Mesendoderm (in vitro differentiated cells): Measurements from ENCODE around the gene GOLPH3L.

Experiments
- DNase-seq: peaks from one replicate; pipeline ENCODE4 v3.0.0; 2013
- H2AK5ac ChIP-seq: 2 replicates; pipeline ENCODE4 v1.6.1; 2013; ENCODE audit warnings: low read length, inconsistent platforms
- H2BK120ac ChIP-seq: 2 replicates; pipeline ENCODE4 v1.6.1; 2013; ENCODE audit warnings: low read depth, mild to moderate bottlenecking, low read length, moderate library complexity, mixed read lengths
- H2BK15ac ChIP-seq: replicated peaks from 2 replicates; pipeline ENCODE4 v1.6.1; 2013; ENCODE audit warnings: low read depth, mild to moderate bottlenecking, moderate library complexity
- H2BK5ac ChIP-seq: 2 replicates; pipeline ENCODE4 v1.6.1; 2013; ENCODE audit warnings: low read length, inconsistent platforms
- H3K18ac ChIP-seq: 2 replicates; pipeline ENCODE4 v1.6.1; 2013; ENCODE audit warnings: mild to moderate bottlenecking, low read length, mixed read lengths
- H3K23ac ChIP-seq: one replicate; pipeline ENCODE4 v1.6.1; 2013; ENCODE audit warnings: low read length
- H3K27ac ChIP-seq: 2 replicates; pipeline ENCODE4 v1.5.1; 2013; ENCODE audit warnings: low read depth, mild to moderate bottlenecking, inconsistent platforms, low read length, moderate library complexity
- H3K27me3 ChIP-seq: 2 replicates; pipeline ENCODE4 v1.6.1; 2013; ENCODE audit warnings: low read length, control low read depth, mild to moderate bottlenecking, inconsistent platforms; ENCODE audit not compliant: insufficient read depth, poor library complexity
- H3K36me3 ChIP-seq: 2 replicates; pipeline ENCODE4 v1.6.1; 2013; ENCODE audit warnings: low read length, inconsistent platforms; ENCODE audit not compliant: control insufficient read depth, insufficient read depth
- H3K4ac ChIP-seq: one replicate; pipeline ENCODE4 v1.6.1; 2013; ENCODE audit warnings: low read depth, mild to moderate bottlenecking, low read length, moderate library complexity
- H3K4me1 ChIP-seq: 2 replicates; pipeline ENCODE4 v1.6.1; 2013; ENCODE audit warnings: low read depth, low read length, inconsistent platforms; ENCODE audit not compliant: control insufficient read depth
- H3K4me2 ChIP-seq: 2 replicates; pipeline ENCODE4 v1.6.1; 2013; ENCODE audit warnings: low read length
- H3K4me3 ChIP-seq: 2 replicates; pipeline ENCODE4 v1.5.1; 2013; ENCODE audit warnings: mild to moderate bottlenecking, low read length
- H3K56ac ChIP-seq: one replicate; pipeline ENCODE4 v1.6.1; 2013; ENCODE audit warnings: low read length
- H3K79me1 ChIP-seq: 2 replicates; pipeline ENCODE4 v1.6.1; 2013; ENCODE audit warnings: low read length, inconsistent platforms
- H3K79me2 ChIP-seq: 2 replicates; pipeline ENCODE4 v1.6.1; 2013; ENCODE audit warnings: mild to moderate bottlenecking, low read length; ENCODE audit not compliant: control insufficient read depth, insufficient read depth
- H3K9ac ChIP-seq: 2 replicates; pipeline ENCODE4 v1.6.1; 2013; ENCODE audit warnings: low read length, inconsistent platforms
- H4K5ac ChIP-seq: one replicate; pipeline ENCODE4 v1.6.1; 2013; ENCODE audit warnings: low read length
- H4K8ac ChIP-seq: one replicate; pipeline ENCODE4 v1.6.1; 2013; ENCODE audit warnings: low read depth, mild to moderate bottlenecking, control low read depth, low read length, moderate library complexity
- WGBS: extraction: QIAGEN DNeasy Blood & Tissue Kit; methylation state at CpG from one replicate; pipeline ENCODE4 v1.1.7; 2013; ENCODE audit warnings: low lambda C conversion rate, missing lambda C conversion rate; ENCODE audit not compliant: insufficient coverage; ENCODE audit errors: extremely low coverage; 5-methylcytosine and 5-hydroxymethylcytosine counted together

The GOLPH3L gene

GRCh38 chr1:150621497-150622302, 75.3 kb downstream of the GOLPH3L start:
- Histone ChIP-seq H3K23ac (no peak overlapping the region), H2AK5ac (no peak overlapping the region), H3K4me2 (no peak overlapping the region), H3K79me1 (peaks cover 6% of the 10 kb centered on the region), H4K8ac (no peak overlapping the region), H2BK5ac (no peak overlapping the region), H4K5ac (no peak overlapping the region), H3K18ac (no peak overlapping the region), H2BK15ac (no peak overlapping the region), H3K4ac (peak overlapping the region; percentile 82), H3K27ac (peak overlapping the region; percentile 4), H3K9ac (no peak overlapping the region), H3K56ac (no peak overlapping the region), H3K27me3 (no peaks in the 10 kb centered on the region), H3K4me1 (no peaks in the 10 kb centered on the region), H3K36me3 (peaks cover 13% of the 10 kb centered on the region), H3K79me2 (peaks cover 7% of the 10 kb centered on the region), H2BK120ac (peak overlapping the region; percentile 45), H3K4me3 (no peak overlapping the region)
- DNase-seq: peak; percentile 62
- WGBS: no CpG with 5 or more reads among the region's 8 CpGs

GRCh38 chr1:150620919-150621318, 76.0 kb downstream of the GOLPH3L start:
- H2AK5ac ChIP-seq: no peak overlapping the region
- H3K79me1 ChIP-seq: peaks cover 3% of the 10 kb centered on the region
- no peak overlapping the region for H3K9ac ChIP-seq
- no peak overlapping the region for H2BK120ac ChIP-seq
- no peak overlapping the region for H3K56ac ChIP-seq
- no peak overlapping the region for H3K27ac ChIP-seq
- H4K5ac ChIP-seq: no peak overlapping the region
- DNase-seq: no peak
- H3K23ac ChIP-seq: no peak overlapping the region
- H2BK5ac ChIP-seq: no peak overlapping the region
- no peak overlapping the region for H3K18ac ChIP-seq
- H3K79me2 ChIP-seq: peaks cover 3% of the 10 kb centered on the region
- WGBS: no CpG with 5 or more reads among the region's 2 CpGs
- no peak overlapping the region for H3K4me3 ChIP-seq
- H3K4me2 ChIP-seq: no peak overlapping the region
- no peaks in the 10 kb centered on the region for H3K4me1 ChIP-seq
- H3K36me3 ChIP-seq: peaks cover 9% of the 10 kb centered on the region
- no peak overlapping the region for H4K8ac ChIP-seq
- no peak overlapping the region for H2BK15ac ChIP-seq
- H3K4ac ChIP-seq: no peak overlapping the region
- no peaks in the 10 kb centered on the region for H3K27me3 ChIP-seq

GRCh38 chr1:150619576-150620509, 77.1 kb downstream of the GOLPH3L start:
- H2BK120ac ChIP-seq: no peak overlapping the region
- H3K27me3 ChIP-seq: no peaks in the 10 kb centered on the region
- H3K9ac ChIP-seq: no peak overlapping the region
- no peak overlapping the region for H3K4me2 ChIP-seq
- no peak overlapping the region for H3K18ac ChIP-seq
- H4K5ac ChIP-seq: no peak overlapping the region
- DNase-seq: peak; percentile 45
- peaks cover 4% of the 10 kb centered on the region for H3K79me1 ChIP-seq
- no peak overlapping the region for H3K4ac ChIP-seq
- peak overlapping the region; percentile 13 for H4K8ac ChIP-seq
- peaks cover 11% of the 10 kb centered on the region for H3K36me3 ChIP-seq
- no peaks in the 10 kb centered on the region for H3K4me1 ChIP-seq
- WGBS: no CpG with 5 or more reads among the region's 4 CpGs
- no peak overlapping the region for H2BK5ac ChIP-seq
- H3K27ac ChIP-seq: no peak overlapping the region
- H3K79me2 ChIP-seq: no peaks in the 10 kb centered on the region
- H3K4me3 ChIP-seq: no peak overlapping the region
- no peak overlapping the region for H2BK15ac ChIP-seq
- no peak overlapping the region for H3K23ac ChIP-seq
- H3K56ac ChIP-seq: no peak overlapping the region
- H2AK5ac ChIP-seq: no peak overlapping the region

- no peak overlapping the region for H2BK15ac ChIP-seq
- no CpG with 5 or more reads among the region's 12 CpGs for WGBS
- H3K56ac ChIP-seq: no peak overlapping the region
- no peak overlapping the region for H3K4ac ChIP-seq
- peaks cover 6% of the 10 kb centered on the region for H3K36me3 ChIP-seq
- H3K4me1 ChIP-seq: no peaks in the 10 kb centered on the region
- DNase-seq: no peak
- H3K79me1 ChIP-seq: peaks cover 5% of the 10 kb centered on the region
- no peaks in the 10 kb centered on the region for H3K79me2 ChIP-seq
- no peak overlapping the region for H3K4me3 ChIP-seq
- no peak overlapping the region for H2AK5ac ChIP-seq
- H3K18ac ChIP-seq: no peak overlapping the region
- no peaks in the 10 kb centered on the region for H3K27me3 ChIP-seq
- no peak overlapping the region for H2BK5ac ChIP-seq
- H3K4me2 ChIP-seq: no peak overlapping the region
- no peak overlapping the region for H3K9ac ChIP-seq
- H2BK120ac ChIP-seq: no peak overlapping the region
- no peak overlapping the region for H3K23ac ChIP-seq
- no peak overlapping the region for H4K8ac ChIP-seq
- H4K5ac ChIP-seq: no peak overlapping the region
- H3K27ac ChIP-seq: no peak overlapping the region
Observed at GRCh38 chr1:150615346-150616201, 81.4 kb downstream of the GOLPH3L start.

- no peak overlapping the region for H2AK5ac ChIP-seq
- no peak overlapping the region for H3K27ac ChIP-seq
- no peak overlapping the region for H3K4me3 ChIP-seq
- H3K79me2 ChIP-seq: no peaks in the 10 kb centered on the region
- no peak overlapping the region for H3K4ac ChIP-seq
- H2BK15ac ChIP-seq: no peak overlapping the region
- no peak overlapping the region for H2BK5ac ChIP-seq
- H3K27me3 ChIP-seq: no peaks in the 10 kb centered on the region
- H3K79me1 ChIP-seq: peaks cover 4% of the 10 kb centered on the region
- H3K18ac ChIP-seq: no peak overlapping the region
- no peak for DNase-seq
- H3K36me3 ChIP-seq: peaks cover 6% of the 10 kb centered on the region
- H3K4me1 ChIP-seq: no peaks in the 10 kb centered on the region
- no peak overlapping the region for H2BK120ac ChIP-seq
- no CpG with 5 or more reads among the region's 12 CpGs for WGBS
- no peak overlapping the region for H3K9ac ChIP-seq
- H4K8ac ChIP-seq: peak overlapping the region; percentile 14
- no peak overlapping the region for H3K23ac ChIP-seq
- H4K5ac ChIP-seq: no peak overlapping the region
- no peak overlapping the region for H3K56ac ChIP-seq
- no peak overlapping the region for H3K4me2 ChIP-seq
Observed at GRCh38 chr1:150613061-150613920, 83.7 kb downstream of the GOLPH3L start.
